CD14-positive monocyte (primary cell): ENCODE measurements around the gene SERPINA3. TPM values are rescaled to one million over a fixed set of nuclear protein-coding genes. Genes with fewer than 3 reads are reported as not detected.

ENCODE experiments used
- DNase-seq, 3 donors: peaks; one replicate each; pipeline ENCODE4 v3.0.0-alpha.2; 2011 to 2022
- H2AFZ ChIP-seq: 2 replicates; pipeline ENCODE4 v1.6.0; 2012; ENCODE audit warnings: mild to moderate bottlenecking, low read depth, low read length, inconsistent platforms; ENCODE audit not compliant: insufficient read depth, poor library complexity, severe bottlenecking
- H3K27ac ChIP-seq, 2 donors: 1 replicate in 1 of 2; 2 replicates in 1 of 2; pipeline ENCODE4 v1.5.1; 2012 to 2013; ENCODE audit warnings: low read length in 2 of 2, control low read depth in 1 of 2, inconsistent platforms in 1 of 2, low read depth in 1 of 2, mild to moderate bottlenecking in 1 of 2
- H3K27me3 ChIP-seq, 2 donors: one replicate each; pipeline versions ENCODE4 v1.6.0 to v1.6.1; 2011 to 2013; ENCODE audit warnings: low read length in 2 of 2; ENCODE audit not compliant: control insufficient read depth in 2 of 2, insufficient read depth in 2 of 2
- H3K36me3 ChIP-seq, 2 donors: replicated peaks in 1 of 2; 1 replicate in 1 of 2; 2 replicates in 1 of 2; pipeline versions ENCODE4 v1.5.1 to v1.6.1; 2012 to 2013; ENCODE audit warnings: low read length in 2 of 2, control low read depth in 1 of 2, inconsistent platforms in 1 of 2, mild to moderate bottlenecking in 1 of 2; ENCODE audit not compliant: insufficient read depth in 2 of 2, control insufficient read depth in 1 of 2
- H3K4me1 ChIP-seq, 2 donors: 1 replicate in 1 of 2; 2 replicates in 1 of 2; pipeline versions ENCODE4 v1.5.1 to v1.6.1; 2012 to 2013; ENCODE audit warnings: low read length in 2 of 2, control low read depth in 1 of 2, inconsistent platforms in 1 of 2, mild to moderate bottlenecking in 1 of 2, moderate library complexity in 1 of 2; ENCODE audit not compliant: insufficient read depth in 2 of 2, control insufficient read depth in 1 of 2
- H3K4me2 ChIP-seq: replicated peaks from 2 replicates; pipeline ENCODE3; 2012; ENCODE audit warnings: low read length, moderate library complexity, mild to moderate bottlenecking; ENCODE audit not compliant: poor library complexity, severe bottlenecking; ENCODE audit errors: extremely low read depth
- H3K4me3 ChIP-seq, 3 experiments: fragments of 200-600 bp in 1 of 3; sonication (generic) in 1 of 3; replicated peaks in 1 of 3; 1 replicate in 2 of 3; 2 replicates in 1 of 3; pipeline ENCODE4 v1.5.1; 2011 to 2013; ENCODE audit warnings: low read length in 3 of 3, mild to moderate bottlenecking in 3 of 3, control low read depth in 2 of 3, low read depth in 2 of 3, inconsistent platforms in 1 of 3, moderate library complexity in 1 of 3
- H3K79me2 ChIP-seq: 2 replicates; pipeline ENCODE4 v1.6.0; 2012; ENCODE audit warnings: mild to moderate bottlenecking, control low read depth, inconsistent platforms, low read length, moderate library complexity; ENCODE audit not compliant: insufficient read depth
- H3K9ac ChIP-seq: 2 replicates; pipeline ENCODE4 v1.6.0; 2017; ENCODE audit warnings: low read length, mild to moderate bottlenecking; ENCODE audit not compliant: insufficient read depth, poor library complexity, severe bottlenecking
- H3K9me3 ChIP-seq, 2 donors: replicated peaks in 1 of 2; 1 replicate in 1 of 2; 2 replicates in 1 of 2; pipeline versions ENCODE4 v1.5.1 to v1.6.1; 2012 to 2013; ENCODE audit warnings: low read length in 2 of 2, control low read depth in 1 of 2; ENCODE audit not compliant: control insufficient read depth in 1 of 2, insufficient read depth in 1 of 2
- H4K20me1 ChIP-seq: 2 replicates; pipeline ENCODE4 v1.6.0; 2012; ENCODE audit warnings: mild to moderate bottlenecking, low read length, control low read depth, moderate library complexity; ENCODE audit not compliant: insufficient read depth
- H3K27ac Mint-ChIP-seq, 7 donors: one replicate each; pipeline ENCODE4 v1.8.0; 2020; ENCODE audit warnings: mild to moderate bottlenecking in 7 of 7, mixed read lengths in 7 of 7, moderate library complexity in 6 of 7, inconsistent platforms in 2 of 7
- H3K27me3 Mint-ChIP-seq, 3 donors: one replicate each; pipeline ENCODE4 v1.8.0; 2021 to 2022; ENCODE audit warnings: low read depth in 3 of 3, mild to moderate bottlenecking in 3 of 3, mixed read lengths in 3 of 3, moderate library complexity in 3 of 3, inconsistent platforms in 1 of 3
- H3K36me3 Mint-ChIP-seq, 2 donors: one replicate each; pipeline ENCODE4 v1.8.0; 2020; ENCODE audit warnings: mixed read lengths in 2 of 2, inconsistent platforms in 1 of 2, mild to moderate bottlenecking in 1 of 2
- H3K4me1 Mint-ChIP-seq: one replicate; pipeline ENCODE4 v1.8.0; 2020; ENCODE audit warnings: mild to moderate bottlenecking, mixed read lengths
- H3K4me3 Mint-ChIP-seq, 2 donors: one replicate each; pipeline ENCODE4 v1.8.0; 2020; ENCODE audit warnings: mild to moderate bottlenecking in 2 of 2, mixed read lengths in 2 of 2, moderate library complexity in 1 of 2
- H3K9me3 Mint-ChIP-seq, 7 donors: one replicate each; pipeline ENCODE4 v1.8.0; 2020 to 2022; ENCODE audit warnings: mixed read lengths in 7 of 7, mild to moderate bottlenecking in 6 of 7, moderate library complexity in 6 of 7, inconsistent platforms in 2 of 7
- CTCF ChIP-seq: fragments of 200-600 bp; IDR thresholded peaks from one replicate; pipeline ENCODE4 v1.8.0; 2022; ENCODE audit warnings: antibody characterized with exemption, mild to moderate bottlenecking
- WGBS: methylation state at CpG from one replicate; pipeline ENCODE4 v1.1.5; 2013; ENCODE audit warnings: missing lambda C conversion rate; ENCODE audit not compliant: insufficient coverage; 5-methylcytosine and 5-hydroxymethylcytosine counted together
- intact Hi-C, 2 donors: fragments of 100-400 bp; cut with micrococcal nuclease; formaldehyde crosslinking; loops; one replicate each; pipeline versions ENCODE4 v1.15.0 to v1.15.1; 2023
- polyA plus RNA-seq, 3 donors: library from polyadenylated mRNA; depleted of rRNA in 1 of 3; unstranded in 2 of 3; stranded (reverse) in 1 of 3; fragments of 300-500 nt in 2 of 3; fragments of >200 nt in 1 of 3; fragmentation: Illumina TruSeq in 2 of 3; gene quantifications; 1 replicate in 2 of 3; 2 replicates in 1 of 3; pipeline ENCODE4 v1.2.3, GENCODE V29; 2012 to 2021

Gene SERPINA3
- polyA plus RNA-seq, 3 donors: not detected

GRCh38 chr14:94659256-94659655 is 47.1 kb downstream of the SERPINA3 start:
- H3K27me3 Mint-ChIP-seq: peaks cover 4 to 22% (median 19%) of the 10 kb centered on the region in 3 donors
- peaks cover 0 to 8% (median 3%) of the 10 kb centered on the region in 7 donors for H3K9me3 Mint-ChIP-seq
- intact Hi-C loops: no loop called here
- H3K27me3 ChIP-seq: peaks cover 0 to 7% of the 10 kb centered on the region in 2 donors
- no peak overlapping the region for H3K9ac ChIP-seq
- no peaks in the 10 kb centered on the region for H3K79me2 ChIP-seq
- peaks cover 0 to 2% of the 10 kb centered on the region in 2 donors for H3K9me3 ChIP-seq
- H3K4me1 ChIP-seq: peaks cover 18 to 24% of the 10 kb centered on the region in 2 donors
- H4K20me1 ChIP-seq: no peaks in the 10 kb centered on the region
- H3K27ac Mint-ChIP-seq: no peak overlapping the region
- H3K36me3 ChIP-seq: no peaks in the 10 kb centered on the region
- no peaks in the 10 kb centered on the region for H3K36me3 Mint-ChIP-seq
- no peak overlapping the region for H3K4me3 ChIP-seq
- DNase-seq: no peak
- H2AFZ ChIP-seq: no peak overlapping the region
- no peak overlapping the region for H3K27ac ChIP-seq
- no peak for TF ChIP-seq CTCF
- WGBS: no CpG with 5 or more reads among the region's 1 CpG
- no peak overlapping the region for H3K4me3 Mint-ChIP-seq
- H3K4me2 ChIP-seq: no peak overlapping the region
- H3K4me1 Mint-ChIP-seq: peaks cover 19% of the 10 kb centered on the region

DNA sequence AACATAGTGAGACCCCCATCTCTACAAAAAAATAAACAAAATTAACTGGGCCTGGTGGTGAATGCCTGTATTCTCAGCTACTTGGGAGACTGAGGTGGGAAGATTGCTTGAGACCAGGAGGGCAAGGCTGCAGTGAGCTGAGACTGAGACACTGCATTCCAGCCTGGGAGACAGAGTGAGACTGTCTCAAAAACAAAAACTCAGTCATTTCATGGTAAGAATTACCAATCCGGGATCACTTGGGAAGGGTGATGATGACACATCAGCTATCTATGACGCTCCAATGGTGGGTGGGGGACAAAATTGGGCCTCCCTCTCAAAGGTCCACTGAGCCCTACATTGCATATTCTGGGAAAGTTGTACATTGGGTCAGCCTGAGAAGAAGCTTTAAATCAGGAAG is 47.7 kb downstream of the SERPINA3 start:
- peaks cover 24% of the 10 kb centered on the region for H3K4me1 Mint-ChIP-seq
- H3K79me2 ChIP-seq: no peaks in the 10 kb centered on the region
- no peak overlapping the region for H3K4me2 ChIP-seq
- H3K27ac Mint-ChIP-seq: no peak overlapping the region
- H3K27me3 ChIP-seq: peaks cover 0 to 7% of the 10 kb centered on the region in 2 donors
- peaks cover 0 to 8% (median 3%) of the 10 kb centered on the region in 7 donors for H3K9me3 Mint-ChIP-seq
- H3K36me3 ChIP-seq: no peaks in the 10 kb centered on the region
- no peak overlapping the region for H2AFZ ChIP-seq
- no peak for TF ChIP-seq CTCF
- peaks cover 4 to 21% (median 19%) of the 10 kb centered on the region in 3 donors for H3K27me3 Mint-ChIP-seq
- no peaks in the 10 kb centered on the region for H3K36me3 Mint-ChIP-seq
- no peak overlapping the region for H3K4me3 Mint-ChIP-seq
- no peak overlapping the region for H3K27ac ChIP-seq
- no peaks in the 10 kb centered on the region for H4K20me1 ChIP-seq
- peaks cover 25 to 30% of the 10 kb centered on the region in 2 donors for H3K4me1 ChIP-seq
- H3K9ac ChIP-seq: no peak overlapping the region
- no CpG with 5 or more reads among the region's 2 CpGs for WGBS
- intact Hi-C loops: no loop called here
- peaks cover 0 to 5% of the 10 kb centered on the region in 2 donors for H3K9me3 ChIP-seq
- no peak overlapping the region for H3K4me3 ChIP-seq
- no peak for DNase-seq
